Left ventricle myocardium superior (tissue), 1 donor: ENCODE results near the gene HERC6. TPM values are rescaled to one million over a fixed set of nuclear protein-coding genes. Genes with fewer than 3 reads are reported as not detected.

ENCODE experiments used
- ATAC-seq: fragments of 200-7000 bp; cut with Tn5 transposase; one replicate; pipeline ENCODE4 v1.9.1; 2020; ENCODE audit warnings: mild to moderate bottlenecking, moderate library complexity
- DNase-seq: peaks from one replicate; pipeline ENCODE4 v3.0.0-alpha.2; 2020
- intact Hi-C: fragments of 100-400 bp; cut with micrococcal nuclease; formaldehyde crosslinking; loops from one replicate; pipeline ENCODE4 v1.11.0; 2022
- total RNA-seq: library from RNA; stranded (reverse); fragmentation: NEBNext Ultra II Directional; extraction: Animal tissue kit (Norgen Biotek cat#: 25700); gene quantifications from one replicate; pipeline ENCODE4 v1.2.1, GENCODE V29; 2021
- donor health status: DM: no; HTN: yes; CAD: no; lungs with severe emphysema.

HERC6 gene
- total RNA-seq, 1 donor from 2014 or later: 9.3 TPM

- no peak for DNase-seq
- peak; percentile 76 for ATAC-seq
- intact Hi-C loops: loop anchor here (10.0 kb wide), 1 partner anchor 1357 kb away; no protein-coding TSS in a partner anchor
Measured at GRCh38 chr4:88481537-88481936, 102.9 kb downstream of the HERC6 start.

DNA sequence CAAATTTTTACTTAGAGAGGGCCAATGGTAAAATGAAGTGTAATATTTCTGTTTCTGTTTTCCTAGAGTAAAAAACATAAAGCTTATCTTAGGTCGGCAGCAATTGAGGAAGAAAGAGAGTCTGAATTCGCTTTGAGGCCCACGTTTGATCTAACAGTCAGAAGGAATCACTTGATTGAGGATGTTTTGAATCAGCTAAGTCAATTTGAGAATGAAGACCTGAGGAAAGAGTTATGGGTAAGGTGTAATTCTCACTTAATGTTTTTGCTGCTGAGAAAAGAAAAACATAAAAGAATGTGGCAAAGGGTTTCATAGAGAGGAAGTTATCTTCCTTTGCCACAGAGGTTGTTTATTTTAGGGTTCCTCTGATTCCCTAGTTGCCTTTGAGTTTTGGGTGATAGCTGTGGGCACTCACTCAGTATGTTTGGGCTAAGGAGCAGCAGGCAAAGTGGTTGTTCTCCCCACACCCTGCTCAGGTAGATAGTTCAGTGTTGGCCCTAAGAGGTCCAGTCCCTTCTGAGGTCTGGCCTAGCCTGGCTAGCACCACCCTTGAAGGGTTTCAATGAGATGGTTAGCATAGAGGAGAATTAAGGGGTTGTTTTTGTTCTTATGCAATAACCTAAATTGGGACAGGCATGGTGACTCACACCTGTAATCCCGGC, 110.6 kb downstream of the HERC6 start:
- ATAC-seq (no peak), DNase-seq (no peak)
- intact Hi-C loops: loop anchor here (10.0 kb wide), 1 partner anchor 1364 kb away; no protein-coding TSS in a partner anchor

Other genes with a start within 250 kb of the HERC6 start
- gene ABCG2, start 220.2 kb upstream of the HERC6 start, total RNA-seq: 0.97 TPM
- gene PPM1K, start 94.3 kb upstream of the HERC6 start, total RNA-seq: 116 TPM
- gene HERC5, start 78.3 kb downstream of the HERC6 start, total RNA-seq: 2.0 TPM
- 55.0 TPM for gene PYURF, start 144.9 kb downstream of the HERC6 start, total RNA-seq
- gene HERC3, start 213.6 kb downstream of the HERC6 start, total RNA-seq: 61.9 TPM